ENCODE data around the gene TPM1.

GRCh38 chr15:63085289-63085688, 42.7 kb downstream of the TPM1 start:
- no peak for TF ChIP-seq CTCF (conservative IDR thresholded peaks at IDR 0.05 in 1 of 2, IDR thresholded peaks at IDR 0.05 in 1 of 2; ENCODE audit: extremely low read depth in 1 of 2, insufficient read depth in 1 of 2, low read depth in 1 of 2, low read length in 2 of 2)
- no peak for TF ChIP-seq EZH2 (IDR thresholded peaks at IDR 0.05; ENCODE audit: borderline replicate concordance, low read length)

Measured in mammary epithelial cell (primary cell).